GM23338 (cell line): Measurements from ENCODE around the gene WDR53.
"Not testable (repeated sequence)": the region's sequence is repeated elsewhere in the genome, so short reads cannot be mapped to it uniquely, and the experiment has no call there.

Experiments
- CREB1 ChIP-seq: fragments of 250-450 bp; sonication (Bioruptor Pico); IDR thresholded peaks from 2 replicates; pipeline ENCODE4 v1.5.0; 2020; ENCODE audit warnings: low read depth, mild to moderate bottlenecking, moderate library complexity
- EZH2 ChIP-seq: fragments of 200-600 bp; sonication (generic); IDR thresholded peaks from one replicate; pipeline ENCODE4 v1.8.0; 2017; ENCODE audit warnings: antibody characterized with exemption, mild to moderate bottlenecking, low read depth; ENCODE audit not compliant: unreplicated experiment
- EZH2phosphoT487 ChIP-seq: fragments of 200-600 bp; sonication (generic); IDR thresholded peaks from one replicate; pipeline ENCODE4 v1.8.1; 2018; ENCODE audit warnings: antibody characterized with exemption; ENCODE audit not compliant: unreplicated experiment
- JUNB ChIP-seq: IDR thresholded peaks from one replicate; pipeline ENCODE4 v1.6.1; 2016; ENCODE audit warnings: antibody characterized with exemption; ENCODE audit not compliant: unreplicated experiment
- POLR2AphosphoS5 ChIP-seq: IDR thresholded peaks from 2 replicates; pipeline ENCODE4 v1.6.1; 2016; ENCODE audit warnings: antibody characterized with exemption, low read depth
- TF ChIP-seq, protein P1 (sequence below): IDR thresholded peaks from one replicate; pipeline ENCODE4 v1.6.1; 2018; ENCODE audit warnings: antibody characterized with exemption; ENCODE audit not compliant: unreplicated experiment
- TF ChIP-seq, protein P2 (sequence below), 2 experiments: fragments of 200-600 bp in 1 of 2; sonication (generic) in 1 of 2; conservative IDR thresholded peaks; 2 replicates each; pipeline versions ENCODE4 v1.5.1 to v1.6.1; 2016 to 2017; ENCODE audit warnings: antibody characterized with exemption in 2 of 2, low read depth in 2 of 2, mild to moderate bottlenecking in 2 of 2, moderate library complexity in 1 of 2
- TF ChIP-seq, protein P3 (sequence below): IDR thresholded peaks from 2 replicates; pipeline ENCODE4 v1.6.1; 2016; ENCODE audit warnings: antibody characterized with exemption
- TF ChIP-seq, protein P4 (sequence below): fragments of 250-450 bp; sonication (Bioruptor Pico); IDR thresholded peaks from 2 replicates; pipeline ENCODE4 v1.5.0; 2020; ENCODE audit warnings: mild to moderate bottlenecking, moderate library complexity

DNA sequence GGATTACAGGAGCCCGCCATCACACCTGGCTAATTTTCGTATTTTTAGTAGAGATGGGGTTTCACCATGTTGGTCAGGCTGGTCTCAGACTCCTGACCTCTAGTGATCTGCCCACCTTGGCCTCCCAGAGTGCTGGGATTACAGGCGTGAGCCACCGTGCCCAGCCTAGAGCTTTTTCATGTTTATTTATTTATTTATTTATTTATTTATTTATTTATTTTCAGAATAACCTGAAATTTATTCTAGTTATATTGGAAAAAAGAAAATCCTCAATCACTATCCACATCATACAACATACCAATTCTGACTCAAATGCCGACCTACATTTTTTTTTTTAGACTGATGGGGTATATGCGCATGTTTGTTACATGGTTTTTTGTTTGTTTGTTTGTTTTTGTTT lies 46.9 kb upstream of the WDR53 start:
- TF ChIP-seq, protein P1, sequence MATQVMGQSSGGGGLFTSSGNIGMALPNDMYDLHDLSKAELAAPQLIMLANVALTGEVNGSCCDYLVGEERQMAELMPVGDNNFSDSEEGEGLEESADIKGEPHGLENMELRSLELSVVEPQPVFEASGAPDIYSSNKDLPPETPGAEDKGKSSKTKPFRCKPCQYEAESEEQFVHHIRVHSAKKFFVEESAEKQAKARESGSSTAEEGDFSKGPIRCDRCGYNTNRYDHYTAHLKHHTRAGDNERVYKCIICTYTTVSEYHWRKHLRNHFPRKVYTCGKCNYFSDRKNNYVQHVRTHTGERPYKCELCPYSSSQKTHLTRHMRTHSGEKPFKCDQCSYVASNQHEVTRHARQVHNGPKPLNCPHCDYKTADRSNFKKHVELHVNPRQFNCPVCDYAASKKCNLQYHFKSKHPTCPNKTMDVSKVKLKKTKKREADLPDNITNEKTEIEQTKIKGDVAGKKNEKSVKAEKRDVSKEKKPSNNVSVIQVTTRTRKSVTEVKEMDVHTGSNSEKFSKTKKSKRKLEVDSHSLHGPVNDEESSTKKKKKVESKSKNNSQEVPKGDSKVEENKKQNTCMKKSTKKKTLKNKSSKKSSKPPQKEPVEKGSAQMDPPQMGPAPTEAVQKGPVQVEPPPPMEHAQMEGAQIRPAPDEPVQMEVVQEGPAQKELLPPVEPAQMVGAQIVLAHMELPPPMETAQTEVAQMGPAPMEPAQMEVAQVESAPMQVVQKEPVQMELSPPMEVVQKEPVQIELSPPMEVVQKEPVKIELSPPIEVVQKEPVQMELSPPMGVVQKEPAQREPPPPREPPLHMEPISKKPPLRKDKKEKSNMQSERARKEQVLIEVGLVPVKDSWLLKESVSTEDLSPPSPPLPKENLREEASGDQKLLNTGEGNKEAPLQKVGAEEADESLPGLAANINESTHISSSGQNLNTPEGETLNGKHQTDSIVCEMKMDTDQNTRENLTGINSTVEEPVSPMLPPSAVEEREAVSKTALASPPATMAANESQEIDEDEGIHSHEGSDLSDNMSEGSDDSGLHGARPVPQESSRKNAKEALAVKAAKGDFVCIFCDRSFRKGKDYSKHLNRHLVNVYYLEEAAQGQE, result not testable (repeated sequence)
- TF ChIP-seq, protein P2, sequence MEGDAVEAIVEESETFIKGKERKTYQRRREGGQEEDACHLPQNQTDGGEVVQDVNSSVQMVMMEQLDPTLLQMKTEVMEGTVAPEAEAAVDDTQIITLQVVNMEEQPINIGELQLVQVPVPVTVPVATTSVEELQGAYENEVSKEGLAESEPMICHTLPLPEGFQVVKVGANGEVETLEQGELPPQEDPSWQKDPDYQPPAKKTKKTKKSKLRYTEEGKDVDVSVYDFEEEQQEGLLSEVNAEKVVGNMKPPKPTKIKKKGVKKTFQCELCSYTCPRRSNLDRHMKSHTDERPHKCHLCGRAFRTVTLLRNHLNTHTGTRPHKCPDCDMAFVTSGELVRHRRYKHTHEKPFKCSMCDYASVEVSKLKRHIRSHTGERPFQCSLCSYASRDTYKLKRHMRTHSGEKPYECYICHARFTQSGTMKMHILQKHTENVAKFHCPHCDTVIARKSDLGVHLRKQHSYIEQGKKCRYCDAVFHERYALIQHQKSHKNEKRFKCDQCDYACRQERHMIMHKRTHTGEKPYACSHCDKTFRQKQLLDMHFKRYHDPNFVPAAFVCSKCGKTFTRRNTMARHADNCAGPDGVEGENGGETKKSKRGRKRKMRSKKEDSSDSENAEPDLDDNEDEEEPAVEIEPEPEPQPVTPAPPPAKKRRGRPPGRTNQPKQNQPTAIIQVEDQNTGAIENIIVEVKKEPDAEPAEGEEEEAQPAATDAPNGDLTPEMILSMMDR (conservative IDR thresholded peaks at IDR 0.05; ENCODE audit: low read depth in 2 of 2), result not testable (repeated sequence)
- TF ChIP-seq, protein P3, sequence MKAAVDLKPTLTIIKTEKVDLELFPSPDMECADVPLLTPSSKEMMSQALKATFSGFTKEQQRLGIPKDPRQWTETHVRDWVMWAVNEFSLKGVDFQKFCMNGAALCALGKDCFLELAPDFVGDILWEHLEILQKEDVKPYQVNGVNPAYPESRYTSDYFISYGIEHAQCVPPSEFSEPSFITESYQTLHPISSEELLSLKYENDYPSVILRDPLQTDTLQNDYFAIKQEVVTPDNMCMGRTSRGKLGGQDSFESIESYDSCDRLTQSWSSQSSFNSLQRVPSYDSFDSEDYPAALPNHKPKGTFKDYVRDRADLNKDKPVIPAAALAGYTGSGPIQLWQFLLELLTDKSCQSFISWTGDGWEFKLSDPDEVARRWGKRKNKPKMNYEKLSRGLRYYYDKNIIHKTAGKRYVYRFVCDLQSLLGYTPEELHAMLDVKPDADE, result not testable (repeated sequence)
- TF ChIP-seq POLR2AphosphoS5; CREB1 (CRISPR knock-in tag); EZH2phosphoT487; JUNB; EZH2: not testable (repeated sequence)
- TF ChIP-seq, protein P4, sequence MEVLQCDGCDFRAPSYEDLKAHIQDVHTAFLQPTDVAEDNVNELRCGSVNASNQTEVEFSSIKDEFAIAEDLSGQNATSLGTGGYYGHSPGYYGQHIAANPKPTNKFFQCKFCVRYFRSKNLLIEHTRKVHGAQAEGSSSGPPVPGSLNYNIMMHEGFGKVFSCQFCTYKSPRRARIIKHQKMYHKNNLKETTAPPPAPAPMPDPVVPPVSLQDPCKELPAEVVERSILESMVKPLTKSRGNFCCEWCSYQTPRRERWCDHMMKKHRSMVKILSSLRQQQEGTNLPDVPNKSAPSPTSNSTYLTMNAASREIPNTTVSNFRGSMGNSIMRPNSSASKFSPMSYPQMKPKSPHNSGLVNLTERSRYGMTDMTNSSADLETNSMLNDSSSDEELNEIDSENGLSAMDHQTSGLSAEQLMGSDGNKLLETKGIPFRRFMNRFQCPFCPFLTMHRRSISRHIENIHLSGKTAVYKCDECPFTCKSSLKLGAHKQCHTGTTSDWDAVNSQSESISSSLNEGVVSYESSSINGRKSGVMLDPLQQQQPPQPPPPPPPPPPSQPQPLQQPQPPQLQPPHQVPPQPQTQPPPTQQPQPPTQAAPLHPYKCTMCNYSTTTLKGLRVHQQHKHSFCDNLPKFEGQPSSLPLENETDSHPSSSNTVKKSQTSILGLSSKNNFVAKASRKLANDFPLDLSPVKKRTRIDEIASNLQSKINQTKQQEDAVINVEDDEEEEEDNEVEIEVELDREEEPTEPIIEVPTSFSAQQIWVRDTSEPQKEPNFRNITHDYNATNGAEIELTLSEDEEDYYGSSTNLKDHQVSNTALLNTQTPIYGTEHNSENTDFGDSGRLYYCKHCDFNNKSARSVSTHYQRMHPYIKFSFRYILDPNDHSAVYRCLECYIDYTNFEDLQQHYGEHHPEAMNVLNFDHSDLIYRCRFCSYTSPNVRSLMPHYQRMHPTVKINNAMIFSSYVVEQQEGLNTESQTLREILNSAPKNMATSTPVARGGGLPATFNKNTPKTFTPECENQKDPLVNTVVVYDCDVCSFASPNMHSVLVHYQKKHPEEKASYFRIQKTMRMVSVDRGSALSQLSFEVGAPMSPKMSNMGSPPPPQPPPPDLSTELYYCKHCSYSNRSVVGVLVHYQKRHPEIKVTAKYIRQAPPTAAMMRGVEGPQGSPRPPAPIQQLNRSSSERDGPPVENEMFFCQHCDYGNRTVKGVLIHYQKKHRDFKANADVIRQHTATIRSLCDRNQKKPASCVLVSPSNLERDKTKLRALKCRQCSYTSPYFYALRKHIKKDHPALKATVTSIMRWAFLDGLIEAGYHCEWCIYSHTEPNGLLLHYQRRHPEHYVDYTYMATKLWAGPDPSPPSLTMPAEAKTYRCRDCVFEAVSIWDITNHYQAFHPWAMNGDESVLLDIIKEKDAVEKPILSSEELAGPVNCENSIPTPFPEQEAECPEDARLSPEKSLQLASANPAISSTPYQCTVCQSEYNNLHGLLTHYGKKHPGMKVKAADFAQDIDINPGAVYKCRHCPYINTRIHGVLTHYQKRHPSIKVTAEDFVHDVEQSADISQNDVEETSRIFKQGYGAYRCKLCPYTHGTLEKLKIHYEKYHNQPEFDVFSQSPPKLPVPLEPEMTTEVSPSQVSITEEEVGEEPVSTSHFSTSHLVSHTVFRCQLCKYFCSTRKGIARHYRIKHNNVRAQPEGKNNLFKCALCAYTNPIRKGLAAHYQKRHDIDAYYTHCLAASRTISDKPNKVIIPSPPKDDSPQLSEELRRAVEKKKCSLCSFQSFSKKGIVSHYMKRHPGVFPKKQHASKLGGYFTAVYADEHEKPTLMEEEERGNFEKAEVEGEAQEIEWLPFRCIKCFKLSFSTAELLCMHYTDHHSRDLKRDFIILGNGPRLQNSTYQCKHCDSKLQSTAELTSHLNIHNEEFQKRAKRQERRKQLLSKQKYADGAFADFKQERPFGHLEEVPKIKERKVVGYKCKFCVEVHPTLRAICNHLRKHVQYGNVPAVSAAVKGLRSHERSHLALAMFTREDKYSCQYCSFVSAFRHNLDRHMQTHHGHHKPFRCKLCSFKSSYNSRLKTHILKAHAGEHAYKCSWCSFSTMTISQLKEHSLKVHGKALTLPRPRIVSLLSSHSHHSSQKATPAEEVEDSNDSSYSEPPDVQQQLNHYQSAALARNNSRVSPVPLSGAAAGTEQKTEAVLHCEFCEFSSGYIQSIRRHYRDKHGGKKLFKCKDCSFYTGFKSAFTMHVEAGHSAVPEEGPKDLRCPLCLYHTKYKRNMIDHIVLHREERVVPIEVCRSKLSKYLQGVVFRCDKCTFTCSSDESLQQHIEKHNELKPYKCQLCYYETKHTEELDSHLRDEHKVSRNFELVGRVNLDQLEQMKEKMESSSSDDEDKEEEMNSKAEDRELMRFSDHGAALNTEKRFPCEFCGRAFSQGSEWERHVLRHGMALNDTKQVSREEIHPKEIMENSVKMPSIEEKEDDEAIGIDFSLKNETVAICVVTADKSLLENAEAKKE, result not testable (repeated sequence)
